Right atrium auricular region (tissue), 2 donors: ENCODE measurements around the gene R3HDML. TPM values are rescaled to one million over a fixed set of nuclear protein-coding genes. Genes with fewer than 3 reads are reported as not detected.
A peak's percentile ranks its signal among the peaks of the same experiment; 100 is the strongest.

Experiments
- DNase-seq: peaks from one replicate; pipeline ENCODE4 v3.0.0-alpha.2; 2019; ENCODE audit warnings: low spot score
- H3K27ac ChIP-seq, 2 donors: fragments of 200-600 bp; sonication (generic); 1 replicate in 1 of 2; 2 replicates in 1 of 2; pipeline ENCODE4 v1.5.1; 2016 to 2019
- H3K27me3 ChIP-seq, 2 donors: fragments of 200-600 bp; sonication (generic); one replicate each; pipeline versions ENCODE4 v1.5.1 to v1.6.0; 2017 to 2019
- H3K36me3 ChIP-seq: fragments of 200-600 bp; sonication (generic); one replicate; pipeline ENCODE4 v1.5.1; 2016
- H3K4me1 ChIP-seq, 2 donors: fragments of 200-600 bp; sonication (generic); one replicate each; pipeline versions ENCODE4 v1.5.1 to v1.6.0; 2017 to 2019
- H3K4me3 ChIP-seq, 2 donors: fragments of 200-600 bp; sonication (generic); 1 replicate in 1 of 2; 2 replicates in 1 of 2; pipeline ENCODE4 v1.5.1; 2017 to 2019; ENCODE audit warnings: mild to moderate bottlenecking in 1 of 2, moderate library complexity in 1 of 2
- H3K9me3 ChIP-seq, 2 donors: fragments of 200-600 bp; sonication (generic); one replicate each; pipeline ENCODE4 v1.5.1; 2019
- total RNA-seq, 2 donors: library from RNA; depleted of rRNA; stranded (reverse); fragments of >200 nt; gene quantifications; one replicate each; pipeline ENCODE4 v1.1.0, GENCODE V29; 2016
- TF ChIP-seq, protein P1 (sequence below), 2 donors: fragments of 200-600 bp; sonication (generic); IDR thresholded peaks; one replicate each; pipeline ENCODE4 v1.5.1; 2019; ENCODE audit warnings: antibody characterized with exemption in 2 of 2

Gene R3HDML, protein sequence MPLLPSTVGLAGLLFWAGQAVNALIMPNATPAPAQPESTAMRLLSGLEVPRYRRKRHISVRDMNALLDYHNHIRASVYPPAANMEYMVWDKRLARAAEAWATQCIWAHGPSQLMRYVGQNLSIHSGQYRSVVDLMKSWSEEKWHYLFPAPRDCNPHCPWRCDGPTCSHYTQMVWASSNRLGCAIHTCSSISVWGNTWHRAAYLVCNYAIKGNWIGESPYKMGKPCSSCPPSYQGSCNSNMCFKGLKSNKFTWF
- total RNA-seq, result not detected

DNA sequence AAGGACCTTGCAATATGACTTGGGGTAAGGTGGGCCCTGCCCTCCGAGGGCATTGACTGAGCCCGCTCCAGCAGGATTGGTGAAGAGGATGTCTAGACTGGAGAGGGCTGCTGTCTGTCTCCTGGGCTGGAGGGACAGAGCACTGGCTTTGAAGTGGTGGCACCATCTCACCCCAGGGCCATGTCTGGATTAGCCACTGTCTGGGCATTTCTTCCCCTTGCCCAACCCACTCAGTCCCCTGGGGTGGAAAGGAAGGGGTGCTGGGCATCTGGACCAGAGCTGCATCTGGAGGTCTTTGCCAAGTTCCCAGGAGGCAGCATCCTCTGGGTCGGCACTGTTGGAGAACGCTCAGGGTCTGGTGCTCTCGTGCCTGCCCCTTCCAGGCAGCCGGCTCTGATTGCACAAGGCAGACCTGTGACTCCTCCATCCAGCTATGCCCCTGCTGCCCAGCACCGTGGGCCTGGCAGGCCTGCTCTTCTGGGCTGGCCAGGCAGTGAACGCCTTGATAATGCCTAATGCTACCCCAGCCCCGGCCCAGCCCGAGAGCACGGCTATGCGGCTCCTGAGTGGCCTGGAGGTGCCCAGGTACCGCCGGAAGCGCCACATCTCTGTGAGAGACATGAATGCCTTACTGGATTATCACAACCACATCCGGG, at the start of gene R3HDML:
Gene R3HDML (plus strand): TSS at position 319 of the 656 bp plus-strand sequence. CDS start 115 bp downstream, at position 434.
- no peak for DNase-seq
- Histone ChIP-seq H3K4me3 (no peak within 1 kb of the TSS), H3K4me1 (no peaks in the 10 kb centered on the region), H3K36me3 (no peaks in the 10 kb centered on the region), H3K9me3 (no peaks in the 10 kb centered on the region), H3K27ac (no peak within 1 kb of the TSS), H3K27me3 (no peaks in the 10 kb centered on the region)
- TF ChIP-seq, protein P1, sequence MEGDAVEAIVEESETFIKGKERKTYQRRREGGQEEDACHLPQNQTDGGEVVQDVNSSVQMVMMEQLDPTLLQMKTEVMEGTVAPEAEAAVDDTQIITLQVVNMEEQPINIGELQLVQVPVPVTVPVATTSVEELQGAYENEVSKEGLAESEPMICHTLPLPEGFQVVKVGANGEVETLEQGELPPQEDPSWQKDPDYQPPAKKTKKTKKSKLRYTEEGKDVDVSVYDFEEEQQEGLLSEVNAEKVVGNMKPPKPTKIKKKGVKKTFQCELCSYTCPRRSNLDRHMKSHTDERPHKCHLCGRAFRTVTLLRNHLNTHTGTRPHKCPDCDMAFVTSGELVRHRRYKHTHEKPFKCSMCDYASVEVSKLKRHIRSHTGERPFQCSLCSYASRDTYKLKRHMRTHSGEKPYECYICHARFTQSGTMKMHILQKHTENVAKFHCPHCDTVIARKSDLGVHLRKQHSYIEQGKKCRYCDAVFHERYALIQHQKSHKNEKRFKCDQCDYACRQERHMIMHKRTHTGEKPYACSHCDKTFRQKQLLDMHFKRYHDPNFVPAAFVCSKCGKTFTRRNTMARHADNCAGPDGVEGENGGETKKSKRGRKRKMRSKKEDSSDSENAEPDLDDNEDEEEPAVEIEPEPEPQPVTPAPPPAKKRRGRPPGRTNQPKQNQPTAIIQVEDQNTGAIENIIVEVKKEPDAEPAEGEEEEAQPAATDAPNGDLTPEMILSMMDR (IDR thresholded peaks at IDR 0.05), result no peak

DNA sequence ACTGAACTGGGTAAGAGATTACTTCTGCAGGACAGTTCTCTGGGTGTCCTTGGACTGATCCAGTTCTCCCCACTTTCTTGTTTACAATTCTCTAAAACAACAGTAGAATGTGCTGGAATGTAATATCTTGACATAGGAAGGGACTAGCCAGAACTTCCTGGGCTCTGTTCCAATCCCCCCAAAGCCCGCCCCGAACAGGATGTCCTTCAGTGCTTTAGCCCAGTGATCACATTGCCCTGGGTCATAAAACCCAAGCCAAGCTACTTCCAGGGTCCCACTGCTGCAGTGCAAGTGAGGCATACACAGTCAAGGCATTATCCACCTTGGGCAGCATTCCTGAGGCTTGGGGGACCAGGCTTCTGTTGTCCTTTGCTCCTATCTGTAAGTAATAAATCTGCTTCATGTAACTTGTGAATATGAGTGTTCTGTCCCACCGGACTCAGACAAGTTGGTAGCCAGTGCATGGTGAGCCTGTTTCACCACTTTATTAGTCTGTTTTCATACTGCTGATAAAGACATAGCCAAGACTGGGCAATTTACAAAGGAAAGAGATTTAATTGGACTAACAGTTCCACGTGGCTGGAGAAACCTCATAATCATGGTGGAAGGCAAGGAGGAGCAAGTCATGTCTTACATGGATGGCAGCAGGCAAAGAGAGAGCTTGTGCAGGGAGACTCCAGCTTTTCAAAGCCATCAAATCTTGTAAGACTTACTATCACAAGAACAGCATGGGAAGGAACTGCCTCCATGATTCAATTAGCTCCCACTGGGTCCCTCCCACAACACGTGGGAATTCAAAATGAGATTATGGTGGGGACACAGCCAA, 49.4 kb upstream of the R3HDML start:
- Histone ChIP-seq H3K27me3 (no peaks in the 10 kb centered on the region), H3K4me1 (peaks cover 0 to 13% of the 10 kb centered on the region in 2 donors), H3K9me3 (no peaks in the 10 kb centered on the region), H3K27ac (peak overlapping the region; percentile 42 to 46), H3K36me3 (no peaks in the 10 kb centered on the region), H3K4me3 (no peak overlapping the region)
- TF ChIP-seq, protein P1 (IDR thresholded peaks at IDR 0.05), result no peak
- DNase-seq, result no peak

DNA sequence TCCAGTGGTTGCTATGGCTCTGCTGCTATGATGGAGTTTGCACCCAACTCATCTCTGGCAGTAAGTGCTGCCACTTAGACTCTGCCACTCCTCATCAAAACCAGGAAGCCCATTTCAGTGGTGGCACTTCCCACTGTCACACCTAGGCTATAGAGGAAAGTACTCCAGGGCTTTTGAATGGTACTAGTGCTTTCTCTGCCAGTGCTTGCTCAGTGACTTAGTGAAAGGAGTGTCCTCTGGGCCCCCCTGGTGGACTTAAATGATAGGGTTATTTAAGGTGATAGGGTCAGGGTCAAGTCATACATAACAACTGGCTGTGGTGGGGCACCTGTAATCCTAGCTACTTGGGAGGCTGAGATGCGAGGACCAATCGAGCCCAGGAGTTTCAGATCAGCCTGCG, 48.6 kb upstream of the R3HDML start:
- Histone ChIP-seq H3K4me3 (no peak overlapping the region), H3K36me3 (no peaks in the 10 kb centered on the region), H3K9me3 (no peaks in the 10 kb centered on the region), H3K27me3 (no peaks in the 10 kb centered on the region), H3K27ac (no peak overlapping the region), H3K4me1 (peaks cover 0 to 13% of the 10 kb centered on the region in 2 donors)
- no peak for DNase-seq
- TF ChIP-seq, protein P1 (IDR thresholded peaks at IDR 0.05), result no peak

DNA sequence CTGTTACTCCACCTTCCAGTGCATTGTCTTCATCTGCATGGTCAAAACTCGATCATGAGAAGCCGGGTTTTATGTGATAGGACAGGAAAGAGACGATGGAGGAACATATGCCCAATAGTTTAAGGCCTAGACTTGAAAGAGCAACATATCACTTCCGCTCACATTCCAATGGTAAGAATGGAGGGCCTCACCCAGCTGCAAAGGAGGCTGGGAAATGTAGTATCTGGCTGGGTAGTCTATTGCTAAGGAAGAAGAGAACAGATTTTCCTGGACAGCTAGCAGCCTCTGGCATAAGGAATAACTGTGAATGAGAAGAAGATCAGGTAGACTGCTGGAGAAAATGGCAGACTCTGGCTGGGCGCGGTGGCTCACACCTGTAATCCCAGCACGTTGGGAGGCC, 45.1 kb upstream of the R3HDML start:
- Histone ChIP-seq H3K4me3 (no peak overlapping the region), H3K4me1 (peaks cover 0 to 13% of the 10 kb centered on the region in 2 donors), H3K9me3 (no peaks in the 10 kb centered on the region), H3K27ac (no peak overlapping the region), H3K36me3 (no peaks in the 10 kb centered on the region), H3K27me3 (no peaks in the 10 kb centered on the region)
- no peak for DNase-seq
- TF ChIP-seq, protein P1 (IDR thresholded peaks at IDR 0.05), result no peak

DNA sequence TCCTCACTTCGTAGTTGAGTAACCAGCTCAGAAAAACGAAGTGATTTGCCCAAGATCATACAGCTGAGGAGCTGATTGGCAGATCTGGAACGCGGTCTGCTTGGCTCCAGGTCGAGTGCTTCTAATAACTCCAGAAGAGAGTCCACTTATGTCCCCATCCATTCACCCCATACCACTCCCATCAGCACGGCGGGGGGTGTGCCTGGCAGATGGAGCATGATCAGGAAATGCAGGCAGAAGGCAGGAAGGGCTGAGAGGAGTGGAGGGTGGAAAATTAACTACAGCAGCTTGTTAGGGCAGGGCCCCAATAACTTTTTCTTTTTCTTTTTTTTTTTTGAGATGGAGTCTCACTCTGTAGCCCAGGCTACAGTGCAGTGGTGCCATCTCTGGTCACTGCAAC, 40.8 kb upstream of the R3HDML start:
- H3K9me3 ChIP-seq, result no peaks in the 10 kb centered on the region
- TF ChIP-seq, protein P1 (IDR thresholded peaks at IDR 0.05), result no peak
- no peak overlapping the region for H3K4me3 ChIP-seq
- no peaks in the 10 kb centered on the region for H3K27me3 ChIP-seq
- no peak for DNase-seq
- no peaks in the 10 kb centered on the region for H3K36me3 ChIP-seq
- no peak overlapping the region for H3K27ac ChIP-seq
- H3K4me1 ChIP-seq, result peaks cover 0 to 8% of the 10 kb centered on the region in 2 donors
